ENCODE results near the gene ACTR2.

- TF ChIP-seq CTCF (IDR thresholded peaks at IDR 0.05): no peak
- TF ChIP-seq ZFX (IDR thresholded peaks at IDR 0.05; ENCODE audit: borderline replicate concordance): no peak
Observed at GRCh38 chr2:65252640-65253039, 25.0 kb downstream of the ACTR2 start.
